Mesodermal cell (in vitro differentiated cells): ENCODE measurements around the gene RBM27.
"Not testable (repeated sequence)": the region's sequence is repeated elsewhere in the genome, so short reads cannot be mapped to it uniquely, and the experiment has no call there.

ENCODE experiments used
- H3K27ac ChIP-seq: 2 replicates; pipeline ENCODE4 v1.7.0; 2013; ENCODE audit warnings: mild to moderate bottlenecking, low read depth, low read length, moderate library complexity; ENCODE audit not compliant: severe bottlenecking
- H3K36me3 ChIP-seq: 2 replicates; pipeline ENCODE4 v1.7.1; 2013; ENCODE audit warnings: mild to moderate bottlenecking, low read length, moderate library complexity; ENCODE audit not compliant: control insufficient read depth, insufficient read depth
- H3K4me1 ChIP-seq: one replicate; pipeline ENCODE4 v1.7.1; 2013; ENCODE audit warnings: mild to moderate bottlenecking, low read length; ENCODE audit not compliant: insufficient read depth, control insufficient read depth, poor library complexity, severe bottlenecking
- H3K4me3 ChIP-seq: 2 replicates; pipeline ENCODE4 v1.7.0; 2013; ENCODE audit warnings: low read length, control low read depth, mild to moderate bottlenecking; ENCODE audit not compliant: insufficient read depth, poor library complexity, severe bottlenecking; ENCODE audit errors: extremely low read depth
- H3K9me3 ChIP-seq: 2 replicates; pipeline ENCODE4 v1.7.1; 2013; ENCODE audit warnings: mild to moderate bottlenecking, low read length, moderate library complexity; ENCODE audit not compliant: control insufficient read depth
- WGBS, 2 experiments: methylation state at CpG; one replicate each; pipeline ENCODE4 v1.1.5; 2013; ENCODE audit warnings: missing lambda C conversion rate in 2 of 2; ENCODE audit not compliant: insufficient coverage in 2 of 2; 5-methylcytosine and 5-hydroxymethylcytosine counted together

The RBM27 gene

DNA sequence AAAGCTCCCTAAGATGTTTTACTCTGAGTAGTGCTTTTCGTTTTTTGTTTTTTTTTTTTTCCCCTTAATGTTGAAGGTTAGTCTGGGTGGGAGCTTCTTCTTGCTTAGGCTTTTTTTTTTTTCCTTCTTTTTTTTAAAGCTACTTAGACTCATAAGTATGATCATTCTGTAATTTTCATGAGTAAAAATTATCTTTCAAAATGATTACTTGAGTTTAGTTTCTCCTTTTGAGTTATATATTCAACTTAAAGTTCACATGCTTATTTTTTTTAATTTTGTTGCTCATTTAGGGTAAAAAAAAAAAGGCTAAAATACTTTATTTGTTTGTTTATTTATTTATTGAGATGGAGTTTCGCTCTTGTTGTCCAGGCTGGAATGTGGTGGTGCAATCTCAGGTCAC, 2.9 kb downstream of the RBM27 start:
- WGBS, 2 experiments: 100% methylated on average over 1 of the region's 2 CpGs; no CpG with 5 or more reads in 1 of the 2 experiments
- Histone ChIP-seq H3K36me3 (peaks cover 13% of the 10 kb centered on the region), H3K9me3 (no peaks in the 10 kb centered on the region), H3K4me1 (peaks cover 7% of the 10 kb centered on the region), H3K4me3 (no peak overlapping the region), H3K27ac (no peak overlapping the region)

DNA sequence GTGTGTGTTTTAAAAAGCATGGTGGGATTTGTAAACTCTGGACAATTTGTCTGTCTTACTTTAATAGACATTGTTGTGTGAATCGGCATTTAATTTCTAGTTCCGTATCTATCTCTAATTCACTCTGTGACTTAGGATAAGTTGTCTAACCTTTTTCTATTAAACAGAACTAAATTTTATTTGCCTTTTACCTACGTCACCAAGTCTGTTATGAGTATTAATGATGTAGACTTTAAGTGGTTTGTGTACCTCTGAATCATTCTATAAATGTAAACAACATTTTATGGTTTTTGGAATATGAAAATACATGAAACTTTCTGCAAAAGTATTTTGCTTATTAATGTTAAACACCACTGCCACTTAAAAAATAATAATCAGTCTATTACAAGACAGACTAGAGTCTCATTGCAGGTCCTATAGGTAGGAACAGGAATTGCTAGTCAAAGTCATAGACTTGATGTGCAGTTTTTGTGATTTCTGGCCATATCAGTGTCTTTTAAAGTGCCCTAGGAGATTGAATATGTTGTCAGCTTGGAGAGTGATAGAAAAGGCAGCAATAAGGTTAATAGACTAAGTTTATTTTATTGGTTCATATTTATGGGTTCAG, 5.6 kb downstream of the RBM27 start:
- no peak overlapping the region for H3K4me3 ChIP-seq
- H3K36me3 ChIP-seq: peaks cover 13% of the 10 kb centered on the region
- no CpG with 5 or more reads among the region's 3 CpGs for WGBS, 2 experiments
- no peak overlapping the region for H3K27ac ChIP-seq
- H3K9me3 ChIP-seq: no peaks in the 10 kb centered on the region
- H3K4me1 ChIP-seq: no peaks in the 10 kb centered on the region

DNA sequence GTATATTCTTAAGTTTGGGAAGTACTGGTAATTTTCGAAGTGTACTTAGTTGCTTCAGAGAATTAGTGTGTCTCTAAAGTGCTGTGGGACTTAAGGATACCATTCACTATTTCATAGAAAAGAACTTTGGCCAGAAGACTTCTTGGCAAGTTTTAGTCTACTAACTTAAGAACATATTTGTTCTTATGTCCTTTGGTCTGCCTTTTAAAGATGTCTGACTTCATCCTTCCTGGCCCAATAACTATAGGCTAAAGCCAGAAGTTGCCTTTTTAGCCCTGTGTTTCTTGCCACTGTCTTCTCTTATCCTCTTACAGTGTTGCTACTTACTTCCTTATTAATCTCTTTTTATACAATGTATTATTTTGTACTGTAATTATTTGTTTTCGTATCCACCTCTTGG, 6.3 kb downstream of the RBM27 start:
- no peak overlapping the region for H3K4me3 ChIP-seq
- peaks cover 13% of the 10 kb centered on the region for H3K36me3 ChIP-seq
- H3K9me3 ChIP-seq: no peaks in the 10 kb centered on the region
- WGBS, 2 experiments: 100% methylated on average over 1 of the region's 2 CpGs; no CpG with 5 or more reads in 1 of the 2 experiments
- H3K4me1 ChIP-seq: no peaks in the 10 kb centered on the region
- H3K27ac ChIP-seq: no peak overlapping the region

DNA sequence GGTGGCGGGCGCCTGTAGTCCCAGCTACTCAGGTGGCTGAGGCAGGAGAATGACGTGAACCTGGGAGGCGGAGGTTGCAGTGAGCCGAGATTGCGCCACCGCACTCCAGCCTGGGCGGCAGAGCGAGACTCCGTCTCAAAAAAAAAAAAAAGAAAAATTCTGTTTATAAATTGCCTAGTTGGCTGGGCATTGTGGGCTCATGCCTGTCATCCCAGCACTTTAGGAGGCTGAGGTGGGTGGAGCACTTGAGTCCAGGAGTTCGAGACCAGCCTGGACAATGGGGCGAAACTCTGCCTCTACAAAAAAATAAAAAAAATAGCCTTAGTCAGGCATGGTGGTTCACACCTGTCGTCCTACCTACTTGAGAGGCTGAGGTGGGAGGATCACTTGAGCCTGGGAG, 7.4 kb downstream of the RBM27 start:
- not testable (repeated sequence) for H3K4me1 ChIP-seq, H3K27ac ChIP-seq, H3K9me3 ChIP-seq, H3K36me3 ChIP-seq, H3K4me3 ChIP-seq
- 94 to 96% methylated on average over 6 to 11 of the region's 13 CpGs for WGBS, 2 experiments

DNA sequence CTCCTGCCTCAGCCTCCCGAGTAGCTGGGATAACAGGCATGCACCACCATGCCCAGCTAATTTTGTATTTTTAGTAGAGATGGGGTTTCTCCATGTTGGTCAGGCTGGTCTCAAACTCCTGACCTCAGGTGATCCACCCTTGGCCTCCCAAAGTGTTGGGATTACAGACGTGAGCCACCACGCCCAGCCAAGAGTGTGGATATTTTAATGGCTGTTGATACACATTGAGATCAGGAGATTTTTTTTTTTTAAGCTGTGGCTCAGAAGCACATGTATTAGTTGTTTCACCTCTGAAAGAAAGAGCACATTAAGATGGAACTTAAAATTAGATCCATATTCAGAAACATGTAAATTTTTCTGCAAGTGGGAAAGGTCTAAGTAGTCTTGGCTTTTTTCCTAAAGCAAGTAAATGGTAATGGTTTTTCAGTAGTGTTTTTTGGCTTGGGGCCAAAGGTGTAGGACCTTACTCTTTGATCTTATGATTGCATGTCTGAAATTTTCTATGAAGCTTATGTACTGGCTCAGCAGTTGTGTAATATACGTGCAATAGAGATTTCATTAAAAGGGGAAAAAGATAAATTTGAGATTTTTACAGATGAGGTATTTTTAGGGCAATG, 9.9 kb downstream of the RBM27 start:
- Histone ChIP-seq H3K27ac (no peak overlapping the region), H3K36me3 (peaks cover 13% of the 10 kb centered on the region), H3K4me3 (no peak overlapping the region), H3K4me1 (no peaks in the 10 kb centered on the region), H3K9me3 (no peaks in the 10 kb centered on the region)
- WGBS, 2 experiments: 97 to 100% methylated on average over 1 to 4 of the region's 4 CpGs

DNA sequence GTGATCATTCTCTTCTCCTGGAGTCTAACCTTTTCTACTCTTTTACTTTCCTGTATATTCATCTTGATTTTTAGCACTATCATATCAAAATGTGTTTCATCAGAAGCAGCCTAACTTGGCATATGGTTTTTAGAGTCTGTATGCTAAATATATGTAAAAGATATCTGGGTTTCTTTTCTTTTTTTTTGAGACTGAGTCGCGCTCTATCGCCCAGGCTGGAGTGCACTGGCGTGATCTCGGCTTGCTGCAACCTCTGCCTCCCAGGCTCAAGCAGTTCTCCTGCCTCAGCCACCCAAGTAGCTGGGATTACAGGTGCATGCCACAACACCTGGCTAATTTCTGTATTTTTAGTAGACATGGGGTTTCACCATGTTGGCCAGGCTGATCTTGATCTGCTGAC, 11.5 kb downstream of the RBM27 start:
- not testable (repeated sequence) for H3K4me3 ChIP-seq, H3K9me3 ChIP-seq, H3K4me1 ChIP-seq, H3K27ac ChIP-seq
- WGBS, 2 experiments: 100% methylated on average over 2 to 4 of the region's 5 CpGs
- peaks cover 26% of the 10 kb centered on the region for H3K36me3 ChIP-seq

DNA sequence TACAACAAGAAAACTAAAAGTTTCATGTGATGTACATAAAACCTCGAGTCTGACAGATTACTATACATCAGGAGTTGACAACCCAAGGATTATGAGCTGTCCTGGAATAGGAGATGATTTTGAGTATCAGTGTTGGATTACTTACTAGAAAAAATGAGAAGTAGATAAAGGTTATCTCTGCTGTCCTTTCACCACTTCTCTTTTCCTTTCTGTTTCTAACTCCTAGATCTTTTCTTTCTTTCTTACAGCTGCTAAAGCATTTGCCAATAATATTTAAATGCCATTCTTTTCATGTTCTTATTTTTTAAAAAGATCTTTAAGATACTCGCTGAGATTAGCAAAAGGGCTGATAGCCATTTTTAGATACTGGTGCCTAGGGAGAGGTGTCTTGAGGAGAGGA, 14.8 kb downstream of the RBM27 start:
- Histone ChIP-seq H3K36me3 (peaks cover 29% of the 10 kb centered on the region), H3K27ac (no peak overlapping the region), H3K9me3 (no peaks in the 10 kb centered on the region), H3K4me1 (no peaks in the 10 kb centered on the region), H3K4me3 (no peak overlapping the region)
- no CpG with 5 or more reads among the region's 2 CpGs for WGBS, 2 experiments

DNA sequence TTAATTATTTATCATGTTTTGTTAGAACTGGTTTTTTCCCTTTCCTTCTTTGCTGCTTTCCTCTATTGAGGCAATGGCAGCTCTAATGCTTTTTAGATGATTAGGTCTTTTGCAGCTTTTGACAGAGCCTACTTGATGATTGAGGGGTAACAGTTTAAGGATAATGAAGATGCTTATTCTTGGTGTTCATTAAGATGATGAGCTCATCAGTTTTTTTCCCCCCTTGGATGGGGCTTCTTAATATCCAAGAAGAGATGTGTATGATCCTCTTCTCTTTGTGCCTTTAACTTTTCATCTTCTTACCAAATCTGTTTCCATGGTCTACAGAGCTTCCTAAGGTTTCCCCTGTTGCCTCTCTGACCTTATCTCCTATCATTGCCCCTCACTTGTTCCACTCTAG, 15.8 kb downstream of the RBM27 start:
- Histone ChIP-seq H3K27ac (no peak overlapping the region), H3K9me3 (no peaks in the 10 kb centered on the region), H3K36me3 (peaks cover 30% of the 10 kb centered on the region), H3K4me3 (no peak overlapping the region), H3K4me1 (no peaks in the 10 kb centered on the region)

DNA sequence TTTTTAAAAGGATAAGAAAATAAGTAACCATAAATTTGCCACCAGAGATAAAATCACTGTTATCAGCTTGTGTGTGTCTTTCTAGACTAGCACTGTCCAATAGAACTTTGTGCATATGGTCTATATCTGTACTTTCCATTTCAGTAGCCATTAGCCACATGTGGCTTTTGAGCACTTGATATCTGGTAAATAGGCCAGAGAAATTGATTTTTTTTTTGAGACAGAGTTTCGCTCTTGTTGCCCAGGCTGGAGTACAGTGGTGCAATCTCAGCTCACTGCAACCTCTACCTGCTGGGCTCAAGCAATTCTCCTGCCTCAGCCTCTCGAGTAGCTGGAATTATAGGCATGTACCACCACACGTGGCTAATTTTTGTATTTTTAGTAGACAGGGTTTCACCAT, 17.8 kb downstream of the RBM27 start:
- WGBS, 2 experiments: 83 to 88% methylated on average over 1 to 3 of the region's 3 CpGs
- H3K27ac ChIP-seq: no peak overlapping the region
- peaks cover 36% of the 10 kb centered on the region for H3K36me3 ChIP-seq

DNA sequence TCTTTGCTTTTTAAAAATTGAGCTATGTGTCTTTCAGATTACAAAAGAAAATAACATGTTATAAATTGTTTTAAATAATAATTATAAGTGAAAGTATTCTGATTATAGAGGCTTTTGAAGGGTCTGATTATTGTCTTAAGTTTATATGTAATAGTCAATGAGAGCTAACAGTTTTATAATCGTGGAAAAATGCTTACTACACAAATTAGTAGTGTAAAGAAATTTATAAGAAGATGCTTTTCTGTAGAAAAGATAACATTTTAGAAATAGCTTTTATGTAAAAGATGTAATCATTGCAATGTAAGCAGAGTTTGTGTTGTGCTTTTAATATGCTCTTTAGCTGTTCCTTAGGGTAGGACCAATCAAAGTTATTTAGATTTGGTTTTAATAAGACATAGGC, 18.6 kb downstream of the RBM27 start:
- Histone ChIP-seq H3K4me3 (no peak overlapping the region), H3K36me3 (peaks cover 39% of the 10 kb centered on the region), H3K4me1 (no peaks in the 10 kb centered on the region), H3K27ac (no peak overlapping the region), H3K9me3 (no peaks in the 10 kb centered on the region)
- no CpG with 5 or more reads among the region's 1 CpG for WGBS, 2 experiments

More for the DNA sequence above, 17.8 kb downstream of the RBM27 start:
- H3K9me3 ChIP-seq: no peaks in the 10 kb centered on the region
- H3K4me3 ChIP-seq: no peak overlapping the region
- no peaks in the 10 kb centered on the region for H3K4me1 ChIP-seq

DNA sequence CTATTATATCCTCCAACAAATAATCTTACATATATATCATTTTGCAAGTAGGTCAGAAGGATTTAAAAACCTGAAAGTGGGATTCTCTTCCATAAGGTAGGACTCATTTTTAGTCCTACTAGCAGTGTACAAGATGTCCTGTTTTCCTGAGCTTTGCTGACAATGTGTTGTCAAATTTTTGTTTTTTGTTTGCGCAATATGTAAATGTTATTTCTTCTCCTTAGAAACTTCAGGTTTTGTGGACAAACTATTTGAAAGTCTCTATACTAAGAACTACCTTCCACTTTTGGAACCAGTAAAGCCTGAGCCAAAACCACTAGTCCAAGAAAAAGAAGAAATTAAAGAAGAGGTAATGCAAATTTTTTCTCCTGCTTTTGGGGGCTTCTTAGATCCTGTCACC, 19.8 kb downstream of the RBM27 start:
- no peak overlapping the region for H3K4me3 ChIP-seq
- H3K36me3 ChIP-seq: peaks cover 33% of the 10 kb centered on the region
- no peaks in the 10 kb centered on the region for H3K9me3 ChIP-seq
- no peak overlapping the region for H3K27ac ChIP-seq
- H3K4me1 ChIP-seq: no peaks in the 10 kb centered on the region
- WGBS, 2 experiments: no CpG with 5 or more reads among the region's 1 CpG
